HG03064 (cell line): ENCODE results near the gene E2F3.

Source experiments
- ATAC-seq: cut with Tn5 transposase; IDR thresholded peaks from one replicate; pipeline ENCODE4 v1.9.1; 2021; ENCODE audit warnings: low read depth; ENCODE audit not compliant: unreplicated experiment

The E2F3 gene

GRCh38 chr6:20401205-20402091 is at the start of gene E2F3:
Gene E2F3, plus strand, starts transcription at chr6:20401879. Its CDS starts 354 bp downstream, at chr6:20402233.
- peak; percentile 79 for ATAC-seq

- no peak for ATAC-seq
Observed at GRCh38 chr6:20352346-20352745, 49.3 kb upstream of the E2F3 start.

DNA sequence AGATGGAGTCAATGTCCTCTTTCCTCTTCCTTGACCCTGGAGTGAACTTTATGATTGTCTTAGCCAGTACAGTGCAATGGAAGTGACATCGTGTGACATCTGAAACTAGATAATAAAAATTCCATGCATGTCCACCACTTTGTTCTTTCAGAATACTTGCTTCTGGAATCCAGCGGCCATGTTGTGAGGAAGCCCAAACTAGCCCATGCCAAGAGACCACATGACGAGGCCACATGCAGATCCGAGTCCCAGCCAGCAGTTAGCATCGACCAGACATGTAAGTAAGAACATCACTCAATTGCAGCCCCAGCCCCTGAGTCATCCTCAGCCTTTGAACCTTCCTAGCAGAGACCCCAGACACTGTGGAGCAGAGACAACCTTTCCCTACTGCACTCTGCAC is 48.5 kb upstream of the E2F3 start:
- ATAC-seq, result no peak

DNA sequence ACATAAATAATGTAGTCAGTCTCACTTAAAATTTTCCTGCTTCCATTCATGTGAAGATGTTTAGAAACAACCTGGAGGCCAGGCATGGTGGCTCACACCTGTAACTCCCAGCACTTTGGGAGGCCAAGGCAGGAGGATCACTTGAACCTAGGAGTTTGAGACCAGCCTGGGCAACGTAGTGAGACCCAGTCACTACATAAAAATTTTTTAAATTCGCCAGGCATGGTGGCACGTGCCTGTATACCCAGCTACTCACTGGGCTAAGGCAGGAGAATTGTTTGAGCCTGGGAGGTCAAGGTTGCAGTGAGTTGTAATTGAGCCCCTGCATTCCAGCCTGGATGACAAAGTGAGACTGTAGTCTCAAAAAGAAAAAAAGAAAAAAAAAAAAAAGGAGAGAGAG is 47.3 kb upstream of the E2F3 start:
- no peak for ATAC-seq

GRCh38 chr6:20360471-20361119 is 41.1 kb upstream of the E2F3 start:
- ATAC-seq, result no peak

GRCh38 chr6:20362623-20363022 is 39.1 kb upstream of the E2F3 start:
- ATAC-seq, result no peak

- no peak for ATAC-seq
Observed at GRCh38 chr6:20364327-20364726, 37.4 kb upstream of the E2F3 start.

DNA sequence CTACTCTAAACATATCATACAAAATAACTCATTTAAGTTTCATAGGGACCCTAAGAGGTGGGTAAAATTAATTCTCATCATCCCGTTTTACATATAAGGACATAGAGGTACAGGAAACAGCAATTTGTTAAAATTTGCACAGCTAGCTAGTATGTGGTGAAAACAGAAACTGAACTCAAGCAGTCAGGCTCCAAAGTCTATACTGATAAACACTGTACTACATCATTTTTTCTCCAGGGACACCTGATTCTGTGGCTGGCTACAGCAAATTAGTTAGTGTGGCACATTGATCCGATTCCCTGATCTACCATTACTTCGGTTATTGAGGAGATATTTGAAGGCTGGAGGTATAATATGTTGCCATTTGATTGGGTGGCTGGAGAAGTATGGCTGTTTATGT is 36.2 kb upstream of the E2F3 start:
- ATAC-seq, result no peak

DNA sequence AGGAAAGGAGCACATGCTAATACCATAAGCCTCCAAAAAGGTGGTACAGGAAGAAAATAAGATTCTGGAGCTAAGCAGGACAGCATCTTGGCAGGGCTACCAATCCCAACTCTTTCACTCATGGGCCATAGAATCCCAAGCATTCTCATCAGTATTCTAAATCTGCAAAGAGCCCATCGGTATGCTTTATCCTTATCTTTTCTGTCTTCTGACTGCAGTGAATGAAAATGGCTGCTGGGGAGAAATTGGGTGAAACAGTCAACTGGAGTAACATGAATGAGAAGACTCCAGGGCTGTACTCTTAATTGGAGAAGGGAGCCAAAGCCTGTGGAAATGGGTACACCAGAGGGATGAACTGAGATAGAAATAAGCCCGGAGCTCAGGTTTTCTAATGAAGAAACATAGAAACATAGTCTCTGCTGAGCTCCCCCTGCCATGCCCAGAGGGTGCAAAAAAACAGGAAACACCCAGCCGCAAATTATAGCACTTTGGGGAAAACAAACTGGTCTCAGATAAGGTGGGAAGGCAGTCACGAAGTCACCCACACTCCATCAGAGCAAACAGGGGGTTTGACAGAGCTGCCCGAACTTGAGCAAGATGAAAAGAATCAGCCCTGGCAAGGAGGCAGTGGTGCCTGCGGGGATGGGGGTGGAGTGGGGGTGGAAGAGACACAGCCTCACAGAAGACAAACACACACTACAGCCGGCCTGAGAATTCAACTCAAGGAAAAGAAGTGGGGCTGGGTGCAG is 35.4 kb upstream of the E2F3 start:
- no peak for ATAC-seq

DNA sequence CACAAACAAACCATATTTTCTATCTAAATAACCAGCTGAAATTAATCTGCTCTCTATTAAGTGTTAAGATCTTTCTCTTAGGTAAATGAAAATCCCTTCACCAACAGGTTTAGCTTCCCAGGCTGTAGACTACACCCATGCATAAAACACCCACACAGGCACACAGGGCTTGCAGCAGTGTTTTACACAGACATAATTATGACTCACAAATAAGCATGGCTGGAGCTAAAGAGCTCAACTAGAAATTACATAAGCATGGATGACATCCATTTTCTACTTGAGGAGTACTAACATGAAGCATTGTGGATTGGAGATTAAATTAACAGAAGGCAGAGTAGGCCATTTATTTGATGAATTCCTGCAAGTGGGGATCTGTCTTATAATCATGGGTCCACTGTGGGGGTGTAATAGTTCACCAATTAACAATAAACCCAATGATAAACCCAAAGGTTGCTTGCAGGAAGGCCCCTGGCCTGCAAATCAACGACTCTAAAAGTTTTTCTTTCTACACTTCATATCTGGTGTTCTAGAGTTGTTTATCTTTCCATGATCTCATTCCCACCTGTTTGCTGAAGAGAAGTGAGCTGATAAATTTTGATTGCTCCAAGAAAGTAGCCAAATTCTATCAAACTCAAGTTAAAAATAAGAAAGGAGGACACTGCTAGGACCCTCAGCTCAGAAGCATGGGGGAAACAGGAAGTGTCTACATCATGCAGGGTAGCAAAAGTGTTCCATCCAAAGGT is 33.8 kb upstream of the E2F3 start:
- no peak for ATAC-seq

DNA sequence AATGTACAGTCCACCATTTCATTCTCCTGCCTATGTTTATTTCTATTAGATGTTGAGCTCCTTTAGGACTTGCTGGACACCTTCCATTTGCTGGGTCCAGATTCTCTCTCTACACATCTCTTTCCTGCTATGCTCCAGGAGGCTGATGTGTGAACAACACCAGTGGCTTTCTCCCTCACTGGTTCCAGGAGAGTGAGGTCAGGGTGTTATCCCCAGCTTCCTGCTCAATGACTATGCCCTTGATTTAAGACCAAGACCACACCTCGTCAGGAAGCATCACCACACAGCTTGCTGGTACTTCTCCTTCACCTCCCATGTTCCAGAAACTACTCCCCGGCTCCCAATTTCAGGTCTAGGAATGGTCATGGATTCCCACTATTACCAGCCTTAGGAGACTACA is 31.3 kb upstream of the E2F3 start:
- ATAC-seq, result no peak

- no peak for ATAC-seq
Observed at GRCh38 chr6:20370801-20371200, 30.9 kb upstream of the E2F3 start.

DNA sequence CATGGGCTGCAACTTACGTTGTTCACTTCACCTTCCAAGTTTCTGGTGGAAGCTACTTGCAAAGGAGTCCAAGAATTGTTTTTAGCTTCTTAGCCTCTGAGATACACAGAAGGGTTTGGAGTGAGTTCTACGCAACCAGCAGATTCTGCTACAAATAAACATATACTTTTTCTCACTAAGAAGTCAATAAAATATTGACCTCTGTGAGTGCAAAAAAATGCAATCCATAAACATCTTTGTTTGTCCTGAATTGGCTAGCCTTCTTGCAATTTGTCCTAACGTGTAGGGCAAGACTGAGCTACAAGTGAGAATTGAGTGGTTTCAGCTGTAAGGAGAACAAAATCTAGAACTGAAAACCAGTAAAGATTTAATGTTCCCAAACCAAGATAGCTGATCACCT is 26.2 kb upstream of the E2F3 start:
- no peak for ATAC-seq

DNA sequence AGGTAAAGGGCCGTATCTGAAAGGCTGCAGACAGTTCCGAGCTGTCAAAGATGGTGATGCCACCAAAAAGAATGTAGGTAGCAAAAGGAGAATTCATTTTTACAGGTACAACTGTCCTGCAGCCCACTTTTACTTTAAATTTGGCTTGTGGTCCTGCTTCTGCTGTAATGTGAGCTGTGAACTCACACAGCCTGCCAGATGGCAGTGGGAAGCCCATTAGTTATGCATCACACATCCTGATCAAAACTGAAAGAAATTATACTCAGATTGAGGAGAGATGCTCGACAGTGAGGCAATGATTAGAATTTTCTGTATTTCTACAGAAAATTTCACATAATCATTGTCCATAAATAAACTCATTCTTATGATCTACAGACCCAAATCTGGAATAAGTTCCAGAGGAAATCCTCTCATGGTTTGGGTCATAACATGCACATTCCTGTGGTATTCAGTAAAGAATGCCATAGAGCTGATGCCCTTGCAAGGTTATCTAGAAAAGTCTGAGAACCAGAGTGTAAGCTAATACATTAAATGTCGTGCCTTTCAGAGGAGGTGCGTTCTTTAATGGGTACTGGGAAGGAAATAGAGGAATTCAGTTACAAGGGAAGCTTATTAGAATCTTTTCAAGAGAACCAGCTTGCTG is 23.9 kb upstream of the E2F3 start:
- ATAC-seq, result no peak

- no peak for ATAC-seq
Observed at GRCh38 chr6:20379231-20379630, 22.4 kb upstream of the E2F3 start.

GRCh38 chr6:20386218-20386617 is 15.5 kb upstream of the E2F3 start:
- ATAC-seq, result no peak

DNA sequence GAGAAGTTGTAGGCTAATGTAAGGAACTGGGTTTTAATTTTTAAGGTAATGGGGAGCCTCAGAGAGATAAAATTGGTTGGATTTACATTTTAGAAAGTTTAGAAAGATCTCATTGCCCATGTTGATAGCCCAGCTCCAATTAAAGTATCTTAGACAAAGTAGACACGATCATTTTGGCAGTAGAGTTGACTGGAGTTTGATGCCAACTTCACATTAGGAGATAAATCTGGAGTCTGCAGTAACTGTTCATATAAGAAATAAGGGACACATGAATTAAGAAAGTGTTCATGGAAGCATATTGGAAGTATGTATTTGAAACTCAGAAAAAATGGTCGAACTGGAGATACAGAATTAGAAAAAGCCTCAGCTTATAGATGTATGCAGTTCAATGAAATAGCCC is 12.6 kb upstream of the E2F3 start:
- no peak for ATAC-seq

DNA sequence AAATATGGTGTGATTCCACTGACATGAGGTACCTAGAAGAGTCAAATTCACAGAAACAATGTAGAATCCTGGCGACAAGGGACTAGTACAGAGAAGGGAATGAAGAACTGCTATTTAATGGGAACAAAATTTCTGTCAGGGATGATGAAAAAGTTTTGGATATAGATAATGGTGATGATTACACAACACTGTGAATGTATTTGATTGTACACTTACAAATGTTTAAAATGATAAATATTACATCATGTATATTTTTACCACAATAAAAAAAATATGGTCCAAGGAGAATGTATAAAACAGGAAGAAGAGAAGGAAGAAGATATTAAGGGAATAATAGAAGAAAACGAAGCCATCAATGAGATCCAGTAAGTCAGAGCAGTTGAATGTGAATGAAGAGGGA is 8.4 kb upstream of the E2F3 start:
- no peak for ATAC-seq

DNA sequence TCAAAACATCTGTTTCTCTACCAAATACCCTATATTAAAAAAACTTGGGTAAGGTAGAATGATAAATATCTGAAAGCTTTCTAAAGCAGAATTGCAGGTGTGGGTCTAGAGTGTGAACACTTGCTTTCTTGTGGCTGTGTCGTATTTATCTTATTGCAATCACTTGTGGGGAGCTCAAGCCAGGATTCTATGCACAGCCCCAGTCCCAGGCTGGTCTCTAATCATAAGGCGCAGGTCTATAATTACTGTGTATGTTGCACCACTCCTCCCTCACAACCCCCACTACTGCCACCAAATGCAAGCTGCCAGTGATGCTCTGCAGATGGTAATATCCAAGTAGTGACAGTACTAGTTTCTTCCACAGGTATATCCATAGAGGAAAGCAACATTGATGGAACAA is 2.2 kb upstream of the E2F3 start:
- ATAC-seq, result no peak
